Activated naive CD4-positive, alpha-beta T cell (primary cell): ENCODE data around the gene KDM6B.

Experiments
- DNase-seq, 4 experiments: peaks; one replicate each; lab custom pipeline; 2025; lab: John Stamatoyannopoulos, UW

KDM6B gene

GRCh38 chr17:7820231-7820630 is 13.8 kb upstream of the KDM6B start:
- DNase-seq, result no peak

- DNase-seq, result no peak
These were observed 11.9 kb upstream of the KDM6B start for GRCh38 chr17:7822126-7822525.

GRCh38 chr17:7823581-7824001 is 10.4 kb upstream of the KDM6B start:
- DNase-seq, result no peak

GRCh38 chr17:7824021-7824924 is 9.7 kb upstream of the KDM6B start:
- no peak for DNase-seq

GRCh38 chr17:7825206-7825990 is 8.6 kb upstream of the KDM6B start:
- no peak for DNase-seq

GRCh38 chr17:7830616-7831015 is 3.4 kb upstream of the KDM6B start:
- no peak for DNase-seq

- DNase-seq, result no peak
These were observed 2.8 kb upstream of the KDM6B start for GRCh38 chr17:7831233-7831632.

GRCh38 chr17:7832431-7832830 is 1.6 kb upstream of the KDM6B start:
- no peak for DNase-seq

- DNase-seq, result no peak
These were observed 814 bp upstream of the KDM6B start for GRCh38 chr17:7833011-7833794.

GRCh38 chr17:7834542-7834956 is 532 bp downstream of the KDM6B start:
- DNase-seq, result peak in 1 of 4 experiments; percentile 56

- peak; percentile 72 to 86 (median 76) for DNase-seq
These were observed 1.2 kb downstream of the KDM6B start for GRCh38 chr17:7834957-7835813.

- no peak for DNase-seq
These were observed 2.0 kb downstream of the KDM6B start for GRCh38 chr17:7835814-7836595.

- no peak for DNase-seq
These were observed 2.8 kb downstream of the KDM6B start for GRCh38 chr17:7836596-7837407.

GRCh38 chr17:7837408-7838088 is 3.5 kb downstream of the KDM6B start:
- DNase-seq, result no peak

GRCh38 chr17:7838090-7839075 is 4.4 kb downstream of the KDM6B start:
- no peak for DNase-seq

- no peak for DNase-seq
These were observed 5.3 kb downstream of the KDM6B start for GRCh38 chr17:7839190-7839875.

- no peak for DNase-seq
These were observed 5.9 kb downstream of the KDM6B start for GRCh38 chr17:7839876-7840261.
